PFSK-1 (cell line): ENCODE results near the gene AFDN.

Experiments used
- FOXP2 ChIP-seq: optimal IDR thresholded peaks from 2 replicates; pipeline ENCODE3; 2011; ENCODE audit warnings: borderline replicate concordance, control low read depth, inconsistent platforms; ENCODE audit not compliant: insufficient read depth; ENCODE audit errors: extremely low read length, extremely low read depth
- POLR2AphosphoS5 ChIP-seq: IDR thresholded peaks from 2 replicates; pipeline ENCODE4 v1.6.1; 2012; ENCODE audit warnings: low read depth, mild to moderate bottlenecking, control low read depth, low read length, moderate library complexity
- REST ChIP-seq, 2 experiments: IDR thresholded peaks; 2 replicates each; pipeline versions ENCODE4 v1.6.1 to v1.8.0; 2011 to 2012; ENCODE audit warnings: low read depth in 2 of 2, low read length in 2 of 2, control low read depth in 1 of 2, inconsistent platforms in 1 of 2, mild to moderate bottlenecking in 1 of 2, moderate library complexity in 1 of 2; ENCODE audit not compliant: insufficient read depth in 1 of 2
- SIN3A ChIP-seq: IDR thresholded peaks from 2 replicates; pipeline ENCODE4 v1.6.1; 2012; ENCODE audit warnings: mild to moderate bottlenecking, low read length, moderate library complexity, borderline replicate concordance; ENCODE audit not compliant: insufficient read depth
- TAF1 ChIP-seq: IDR thresholded peaks from 2 replicates; pipeline ENCODE4 v1.6.1; 2012; ENCODE audit warnings: low read length, control low read depth, borderline replicate concordance; ENCODE audit not compliant: insufficient read depth

- no peak for TF ChIP-seq POLR2AphosphoS5
- no peak for TF ChIP-seq FOXP2
- no peak for TF ChIP-seq REST (IDR thresholded peaks at IDR 0.05; ENCODE audit: insufficient read depth in 1 of 2, low read depth in 2 of 2, low read length in 2 of 2)
- TF ChIP-seq TAF1 = no peak
- no peak for TF ChIP-seq SIN3A
These were observed 190.9 kb downstream of the AFDN start for GRCh38 chr6:168017629-168018028.
